Measurements from ENCODE around the gene RNF26.

The RNF26 gene

GRCh38 chr11:119336744-119337469, 2.6 kb downstream of the RNF26 start:
- DNase-seq (ENCODE audit: low read depth), result no peak

- DNase-seq (ENCODE audit: low read depth), result peak; percentile 89
Observed at GRCh38 chr11:119337581-119338317, 3.4 kb downstream of the RNF26 start.

GRCh38 chr11:119338318-119338890, 4.1 kb downstream of the RNF26 start:
- peak; percentile 87 for DNase-seq (ENCODE audit: low read depth)

GRCh38 chr11:119338965-119339588, 4.8 kb downstream of the RNF26 start:
- DNase-seq (ENCODE audit: low read depth), result peak; percentile 22

GRCh38 chr11:119339589-119340334, 5.4 kb downstream of the RNF26 start:
- DNase-seq (ENCODE audit: low read depth), result peak; percentile 72

GRCh38 chr11:119340335-119341221, 6.3 kb downstream of the RNF26 start, which contains the start of gene C1QTNF5:
TSS of gene C1QTNF5 (minus strand) at chr11:119340883. CDS start at chr11:119340397, 486 bp downstream.
- peak; percentile 91 for DNase-seq (ENCODE audit: low read depth)

- DNase-seq (ENCODE audit: low read depth), result no peak
Observed at GRCh38 chr11:119341222-119342022, 7.1 kb downstream of the RNF26 start.

GRCh38 chr11:119342023-119342300, 7.6 kb downstream of the RNF26 start:
- no peak for DNase-seq (ENCODE audit: low read depth)

- DNase-seq (ENCODE audit: low read depth), result no peak
Observed at GRCh38 chr11:119342362-119343130, 8.2 kb downstream of the RNF26 start.

- DNase-seq (ENCODE audit: low read depth), result no peak
Observed at GRCh38 chr11:119343726-119344125, 9.4 kb downstream of the RNF26 start.

- DNase-seq (ENCODE audit: low read depth), result no peak
Observed at GRCh38 chr11:119344291-119345010, 10.1 kb downstream of the RNF26 start.

GRCh38 chr11:119345685-119346084, 11.4 kb downstream of the RNF26 start:
- DNase-seq (ENCODE audit: low read depth), result no peak

GRCh38 chr11:119346605-119347004, 12.3 kb downstream of the RNF26 start, which contains the start of gene MFRP:
TSS of gene MFRP (minus strand) at chr11:119346705. CDS start at chr11:119346513, 192 bp downstream.
- no peak for DNase-seq (ENCODE audit: low read depth)

- peak; percentile 76 for DNase-seq (ENCODE audit: low read depth)
Observed at GRCh38 chr11:119347242-119347641, 12.9 kb downstream of the RNF26 start.

GRCh38 chr11:119347940-119348605, 13.7 kb downstream of the RNF26 start:
- no peak for DNase-seq (ENCODE audit: low read depth)

GRCh38 chr11:119350302-119350701, 16.0 kb downstream of the RNF26 start:
- no peak for DNase-seq (ENCODE audit: low read depth)

GRCh38 chr11:119351232-119351631, 16.9 kb downstream of the RNF26 start:
- DNase-seq (ENCODE audit: low read depth), result no peak

GRCh38 chr11:119352857-119353260, 18.5 kb downstream of the RNF26 start:
- DNase-seq (ENCODE audit: low read depth), result no peak
